Endothelial cell of umbilical vein (primary cell): ENCODE data around the gene UQCR10. TPM values are rescaled to one million over a fixed set of nuclear protein-coding genes. Genes with fewer than 3 reads are reported as not detected.

ENCODE experiments used
- BruUV-seq: library from RNA; stranded (reverse); fragments of 400-500 nt; replicated peaks from 2 replicates; lab custom pipeline; 2021; lab: Mats Ljungman, UMichigan
- CTCF ChIA-PET: fragments of 300-600, 350-600 bp; sonication (Branson Sonifier 250); formaldehyde crosslinking; loops from one replicate; lab custom pipeline; 2021; ENCODE audit warnings: antibody characterized with exemption, inconsistent platforms; lab: Charles Lee
- POLR2A ChIA-PET: fragments of 300-600, 350-600 bp; sonication (Branson Sonifier 250); formaldehyde crosslinking; loops from one replicate; lab custom pipeline; 2021; ENCODE audit warnings: antibody characterized with exemption, inconsistent platforms; lab: Charles Lee
- DNase-seq: peaks from one replicate; pipeline ENCODE4 v3.0.0-alpha.2; 2011; ENCODE audit warnings: low read depth, low spot score
- FAIRE-seq: peaks from 2 replicates; lab custom pipeline; 2011; peaks lifted over from hg19 to GRCh38; lab: Jason Lieb, UNC
- H2AFZ ChIP-seq: 2 replicates; pipeline ENCODE4 v1.6.0; 2012; ENCODE audit warnings: low read depth, low read length, control low read depth, inconsistent platforms
- H3K27ac ChIP-seq: 2 replicates; pipeline ENCODE4 v1.5.1; 2011; ENCODE audit warnings: low read depth, mild to moderate bottlenecking, control low read depth, low read length, moderate library complexity; ENCODE audit not compliant: insufficient read depth
- H3K27me3 ChIP-seq, 2 experiments: 2 replicates each; pipeline versions ENCODE4 v1.6.0 to v1.6.1; 2011; ENCODE audit warnings: low read length in 2 of 2, mixed read lengths in 1 of 2; ENCODE audit not compliant: control insufficient read depth in 2 of 2, insufficient read depth in 2 of 2
- H3K36me3 ChIP-seq, 2 experiments: 2 replicates in 1 of 2; 3 replicates in 1 of 2; pipeline ENCODE4 v1.5.1; 2011; ENCODE audit warnings: low read length in 2 of 2, mild to moderate bottlenecking in 1 of 2, moderate library complexity in 1 of 2; ENCODE audit not compliant: control insufficient read depth in 2 of 2, insufficient read depth in 2 of 2; ENCODE audit errors: extremely low read depth in 1 of 2
- H3K4me1 ChIP-seq: 3 replicates; pipeline ENCODE4 v1.5.1; 2011; ENCODE audit warnings: mild to moderate bottlenecking, low read length; ENCODE audit not compliant: control insufficient read depth, insufficient read depth; ENCODE audit errors: extremely low read depth
- H3K4me2 ChIP-seq: 2 replicates; pipeline ENCODE4 v1.6.1; 2011; ENCODE audit warnings: low read length, control low read depth, mixed read lengths; ENCODE audit not compliant: insufficient read depth
- H3K4me3 ChIP-seq, 3 experiments: fragments of 200-600 bp in 1 of 3; sonication (generic), shearing (Covaris generic) in 1 of 3; replicated peaks in 1 of 3; 2 replicates each; pipeline ENCODE4 v1.5.1; 2011 to 2016; ENCODE audit warnings: control low read depth in 3 of 3, low read length in 3 of 3, mild to moderate bottlenecking in 2 of 3, inconsistent platforms in 1 of 3, low read depth in 1 of 3, moderate library complexity in 1 of 3; ENCODE audit not compliant: insufficient read depth in 1 of 3
- H3K79me2 ChIP-seq: 2 replicates; pipeline ENCODE4 v1.6.0; 2012; ENCODE audit warnings: low read length, inconsistent platforms; ENCODE audit not compliant: control insufficient read depth, insufficient read depth
- H3K9ac ChIP-seq: replicated peaks from 2 replicates; pipeline ENCODE3; 2011; ENCODE audit warnings: low read length, control low read depth; ENCODE audit not compliant: insufficient read depth; ENCODE audit errors: extremely low read depth
- H3K9me1 ChIP-seq: replicated peaks from 3 replicates; pipeline ENCODE4 v1.6.0; 2011; ENCODE audit warnings: mild to moderate bottlenecking, low read length; ENCODE audit not compliant: control insufficient read depth, insufficient read depth; ENCODE audit errors: extremely low read depth
- H3K9me3 ChIP-seq: replicated peaks from 2 replicates; pipeline ENCODE4 v1.5.1; 2012; ENCODE audit warnings: low read length, inconsistent platforms; ENCODE audit not compliant: control insufficient read depth, insufficient read depth
- H4K20me1 ChIP-seq: replicated peaks from 2 replicates; pipeline ENCODE3; 2011; ENCODE audit warnings: mild to moderate bottlenecking, low read length; ENCODE audit not compliant: control insufficient read depth, insufficient read depth; ENCODE audit errors: extremely low read depth
- CTCF ChIP-seq, 2 donors: IDR thresholded peaks; 1 replicate in 1 of 2; 2 replicates in 1 of 2; pipeline ENCODE4 v1.5.1; 2011; ENCODE audit warnings: low read length in 2 of 2, mild to moderate bottlenecking in 2 of 2, moderate library complexity in 2 of 2, control low read depth in 1 of 2, inconsistent platforms in 1 of 2, low read depth in 1 of 2; ENCODE audit not compliant: insufficient read depth in 1 of 2; ENCODE audit errors: extremely low read depth in 1 of 2
- EZH2 ChIP-seq: IDR thresholded peaks from 2 replicates; pipeline ENCODE4 v1.6.1; 2012; ENCODE audit warnings: borderline replicate concordance, low read depth, mild to moderate bottlenecking, moderate library complexity, low read length, inconsistent platforms; ENCODE audit not compliant: severe bottlenecking
- FOS ChIP-seq: IDR thresholded peaks from 2 replicates; pipeline ENCODE4 v1.6.1; 2011; ENCODE audit warnings: mild to moderate bottlenecking, low read length, moderate library complexity, borderline replicate concordance; ENCODE audit not compliant: insufficient read depth
- GATA2 ChIP-seq: IDR thresholded peaks from 2 replicates; pipeline ENCODE4 v1.7.0; 2011; ENCODE audit warnings: low read depth, mild to moderate bottlenecking, moderate library complexity, mixed read lengths, low read length; ENCODE audit not compliant: insufficient read length, insufficient read depth
- JUN ChIP-seq: IDR thresholded peaks from 2 replicates; pipeline ENCODE4 v1.6.1; 2011; ENCODE audit warnings: borderline replicate concordance, low read depth; ENCODE audit not compliant: insufficient read length, insufficient read depth
- MAX ChIP-seq: IDR thresholded peaks from 2 replicates; pipeline ENCODE4 v1.6.1; 2011; ENCODE audit not compliant: insufficient read depth, insufficient read length
- POLR2A ChIP-seq: IDR thresholded peaks from 2 replicates; pipeline ENCODE4 v1.6.1; 2012; ENCODE audit warnings: low read depth, mild to moderate bottlenecking, control low read depth, low read length
- POLR2AphosphoS5 ChIP-seq: IDR thresholded peaks from 2 replicates; pipeline ENCODE4 v1.6.1; 2012; ENCODE audit warnings: low read depth, mild to moderate bottlenecking, control low read depth, low read length, moderate library complexity; ENCODE audit not compliant: insufficient read depth
- dilution Hi-C: fragments of 300-500 bp; cut with MboI; formaldehyde crosslinking; loops from one replicate; pipeline ENCODE4 v1.15.0; 2019; ENCODE audit warnings: low sequenced_read_pairs; ENCODE audit not compliant: extremely low pct_ligation_motif_present
- intact Hi-C: fragments of 100-400 bp; cut with micrococcal nuclease; formaldehyde crosslinking; loops from one replicate; pipeline ENCODE4 v1.10.0; 2022
- polyA plus RNA-seq, 4 experiments: library from polyadenylated mRNA; depleted of rRNA in 3 of 4; stranded (reverse) in 3 of 4; unstranded in 1 of 4; fragments of >200 nt; gene quantifications; 2 replicates each; pipeline versions ENCODE4 v1.2.1 to v1.2.3, GENCODE V29; 2011 to 2012; ENCODE audit warnings: missing spikeins in 1 of 4
- total RNA-seq: library from RNA; stranded (reverse); gene quantifications from 2 replicates; pipeline ENCODE4 v1.2.3, GENCODE V29; 2021

Gene UQCR10
- total and polyA plus RNA-seq, 2 donors (not counting 3 experiments of a cell fraction or from before 2014, with no cell fraction given) = 96.6 to 196 TPM

DNA sequence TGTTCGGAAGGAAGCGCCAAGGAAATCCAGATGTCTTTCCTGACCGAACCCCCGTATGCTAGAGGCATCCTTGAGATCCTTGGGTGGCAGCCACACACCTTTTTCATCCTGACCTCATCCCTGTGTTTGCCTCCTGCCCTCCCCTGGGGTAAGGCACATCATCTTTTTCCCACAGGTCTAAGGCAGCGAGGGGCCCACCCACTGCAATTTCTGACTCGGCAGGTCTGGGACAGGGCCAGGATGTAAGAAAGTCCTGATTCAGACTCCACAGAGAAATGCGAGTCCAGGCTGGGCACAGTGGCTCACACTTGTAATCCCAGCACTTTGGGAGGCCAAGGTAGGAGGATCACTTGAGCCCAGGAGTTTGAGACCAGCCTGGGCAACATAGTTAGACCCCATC is 10.8 kb upstream of the UQCR10 start:
- no peak for FAIRE-seq
- no peaks in the 10 kb centered on the region for H3K36me3 ChIP-seq
- no peak overlapping the region for H3K4me2 ChIP-seq
- H3K4me3 ChIP-seq = no peak overlapping the region
- H3K27ac ChIP-seq = no peak overlapping the region
- no peak for DNase-seq
- no peaks in the 10 kb centered on the region for H3K9me1 ChIP-seq
- no peaks in the 10 kb centered on the region for H3K9me3 ChIP-seq
- intact Hi-C loops = no loop called here
- POLR2A ChIA-PET = no interaction called here
- H2AFZ ChIP-seq = no peak overlapping the region
- BruUV-seq = no TSS peak
- dilution Hi-C loops = no loop called here
- H3K4me1 ChIP-seq = no peaks in the 10 kb centered on the region
- H3K79me2 ChIP-seq = no peaks in the 10 kb centered on the region
- TF ChIP-seq EZH2 (no peak), POLR2AphosphoS5 (no peak), JUN (no peak), CTCF (IDR thresholded peaks at IDR 0.05; ENCODE audit: extremely low read depth in 1 of 2, insufficient read depth in 1 of 2, low read depth in 1 of 2, low read length in 2 of 2) (no peak), MAX (no peak), FOS (no peak), GATA2 (no peak), POLR2A (no peak)
- CTCF ChIA-PET = interaction anchor here (1.7 kb wide), 1 partner anchor 249 kb away, joined by 4 read pairs; no protein-coding TSS in a partner anchor
- no peaks in the 10 kb centered on the region for H3K27me3 ChIP-seq
- no peak overlapping the region for H3K9ac ChIP-seq
- H4K20me1 ChIP-seq = no peaks in the 10 kb centered on the region
